Ascending aorta (tissue), 2 donors: ENCODE data around the gene NTNG2. TPM values are rescaled to one million over a fixed set of nuclear protein-coding genes. Genes with fewer than 3 reads are reported as not detected.

ENCODE experiments used
- DNase-seq, 2 donors: peaks; one replicate each; pipeline ENCODE4 v3.0.0-alpha.2; 2019; ENCODE audit warnings: low spot score in 2 of 2
- H3K27ac ChIP-seq, 2 donors: fragments of 200-600 bp; sonication (generic); one replicate each; pipeline ENCODE4 v1.5.1; 2016 to 2017; ENCODE audit warnings: mild to moderate bottlenecking in 1 of 2
- H3K27me3 ChIP-seq: fragments of 200-600 bp; sonication (generic); one replicate; pipeline ENCODE4 v1.5.1; 2017
- H3K36me3 ChIP-seq, 2 donors: fragments of 200-600 bp; sonication (generic); one replicate each; pipeline ENCODE4 v1.5.1; 2016
- H3K4me1 ChIP-seq, 2 donors: fragments of 200-600 bp; sonication (generic); one replicate each; pipeline ENCODE4 v1.5.1; 2016 to 2017; ENCODE audit warnings: mild to moderate bottlenecking in 1 of 2
- H3K4me3 ChIP-seq, 2 donors: fragments of 200-600 bp; sonication (generic); one replicate each; pipeline ENCODE4 v1.5.1; 2016 to 2017; ENCODE audit warnings: mild to moderate bottlenecking in 1 of 2
- H3K9me3 ChIP-seq, 2 donors: fragments of 200-600 bp; sonication (generic); one replicate each; pipeline ENCODE4 v1.5.1; 2016
- CTCF ChIP-seq, 3 experiments: fragments of 200-600 bp in 2 of 3; fragments of 450-650 bp in 1 of 3; sonication (generic) in 2 of 3; IDR thresholded peaks; one replicate each; pipeline ENCODE4 v1.5.1; 2016 to 2019; ENCODE audit warnings: antibody characterized with exemption in 3 of 3, mild to moderate bottlenecking in 1 of 3, moderate library complexity in 1 of 3
- intact Hi-C: fragments of 100-400 bp; cut with DNase I; formaldehyde crosslinking; loops from one replicate; pipeline ENCODE4 v1.15.1; 2023
- total RNA-seq: library from RNA; depleted of rRNA; stranded (reverse); fragments of >200 nt; gene quantifications from one replicate; pipeline ENCODE4 v1.1.0, GENCODE V29; 2016

NTNG2 gene
- total RNA-seq, 1 donor from 2014 or later = 5.9 TPM

DNA sequence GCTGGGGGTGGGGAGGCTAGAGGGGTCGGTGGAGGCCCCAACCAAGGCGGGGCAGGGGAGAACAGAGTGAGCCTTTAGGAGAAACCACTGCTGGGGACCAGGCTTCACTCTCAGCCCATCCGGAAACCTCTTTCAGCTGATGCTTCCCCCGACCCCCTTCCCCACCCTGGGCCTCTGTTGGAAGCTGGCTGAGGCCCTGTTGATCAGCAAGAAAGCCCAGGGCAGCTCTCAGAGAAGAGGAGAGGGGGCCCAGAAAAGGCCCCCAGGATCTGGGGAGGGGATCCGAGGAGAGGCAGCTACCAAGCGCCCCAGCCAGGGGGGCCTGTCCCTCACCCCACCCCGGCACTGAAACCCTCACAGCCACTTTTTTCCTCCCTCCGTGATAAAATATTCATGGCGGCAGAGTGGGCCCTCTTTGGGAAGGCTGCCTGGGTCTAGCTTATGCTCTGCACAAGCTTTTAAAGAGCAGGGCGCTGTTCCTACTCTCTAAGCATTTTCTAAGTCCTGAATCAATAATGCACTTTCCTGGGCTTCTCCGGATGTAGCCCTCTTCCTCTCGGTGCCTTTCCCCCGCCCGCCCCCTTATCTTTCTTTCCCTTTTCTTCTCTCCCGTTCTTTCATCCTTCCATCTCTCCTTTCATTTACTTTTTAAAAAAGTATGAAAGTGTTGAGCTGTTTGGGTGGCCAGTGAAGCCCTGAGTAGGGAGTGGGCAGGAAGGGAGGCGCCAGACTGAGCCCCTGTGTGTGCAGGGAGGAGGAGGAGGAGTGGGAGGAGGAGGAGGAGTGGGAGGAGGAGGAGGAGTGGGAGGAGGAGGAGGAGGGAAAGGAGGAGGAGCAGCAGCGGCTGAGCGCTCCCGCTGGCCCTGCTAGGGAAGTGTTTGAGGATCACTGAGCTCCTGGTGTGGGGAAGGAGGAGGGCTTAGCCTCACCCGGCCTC lies 23.5 kb downstream of the NTNG2 start:
- DNase-seq = no peak
- TF ChIP-seq CTCF (IDR thresholded peaks at IDR 0.05) = no peak
- Histone ChIP-seq H3K36me3 (no peaks in the 10 kb centered on the region), H3K9me3 (no peaks in the 10 kb centered on the region), H3K4me1 (no peaks in the 10 kb centered on the region), H3K27ac (no peak overlapping the region), H3K4me3 (no peak overlapping the region), H3K27me3 (peaks cover 6% of the 10 kb centered on the region)
- intact Hi-C loops = no loop called here

GRCh38 chr9:132187121-132187620 lies 25.3 kb downstream of the NTNG2 start:
- no peaks in the 10 kb centered on the region for H3K4me1 ChIP-seq
- no peak overlapping the region for H3K27ac ChIP-seq
- no peaks in the 10 kb centered on the region for H3K36me3 ChIP-seq
- no peak for DNase-seq
- no peak for TF ChIP-seq CTCF (IDR thresholded peaks at IDR 0.05)
- no peak overlapping the region for H3K4me3 ChIP-seq
- H3K27me3 ChIP-seq = peaks cover 6% of the 10 kb centered on the region
- intact Hi-C loops = no loop called here
- no peaks in the 10 kb centered on the region for H3K9me3 ChIP-seq

DNA sequence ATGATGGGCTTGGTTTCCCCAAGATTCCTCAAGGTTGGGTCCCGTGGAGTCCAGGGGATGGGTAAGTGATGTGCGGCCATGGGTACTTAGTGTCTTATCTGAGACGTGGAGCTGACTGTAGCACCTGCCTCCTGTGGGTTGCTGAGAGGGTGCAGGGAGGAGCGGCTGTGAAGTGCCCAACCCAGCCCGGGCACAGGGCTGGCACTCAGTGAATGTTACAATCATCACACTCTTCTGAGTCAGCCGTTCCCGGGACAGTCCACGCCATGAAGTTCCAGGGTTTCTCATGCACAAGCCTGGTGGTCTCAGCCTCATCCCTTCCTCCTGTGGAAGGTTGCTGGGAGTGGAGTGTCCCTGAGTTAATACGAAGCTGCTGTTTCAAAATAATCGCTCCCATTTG lies 29.1 kb downstream of the NTNG2 start:
- Histone ChIP-seq H3K4me1 (no peaks in the 10 kb centered on the region), H3K9me3 (no peaks in the 10 kb centered on the region), H3K27ac (no peak overlapping the region), H3K27me3 (peaks cover 6% of the 10 kb centered on the region), H3K36me3 (no peaks in the 10 kb centered on the region), H3K4me3 (no peak overlapping the region)
- TF ChIP-seq CTCF (IDR thresholded peaks at IDR 0.05) = no peak
- intact Hi-C loops = no loop called here
- no peak for DNase-seq

DNA sequence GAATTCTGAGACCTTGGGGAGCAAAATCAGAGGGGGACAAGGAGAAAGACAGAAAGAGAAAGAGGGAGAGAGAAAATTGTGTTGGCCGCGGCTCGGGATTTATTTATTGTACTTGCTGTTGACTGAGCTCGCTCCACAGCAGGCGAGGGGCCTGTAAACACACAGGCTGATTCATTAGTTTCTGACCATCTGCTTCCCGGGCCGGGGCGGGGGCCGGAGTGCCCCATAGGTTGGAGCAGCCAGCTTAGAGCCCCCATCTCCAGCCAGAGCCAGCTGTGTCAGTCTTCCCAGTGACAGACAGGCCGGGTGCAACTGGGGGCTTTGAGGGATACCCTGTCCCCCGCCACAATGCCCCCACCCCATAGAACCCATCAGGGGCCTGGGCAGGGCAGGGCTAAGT lies 30.9 kb downstream of the NTNG2 start:
- DNase-seq = no peak
- Histone ChIP-seq H3K27me3 (no peaks in the 10 kb centered on the region), H3K4me1 (no peaks in the 10 kb centered on the region), H3K9me3 (no peaks in the 10 kb centered on the region), H3K4me3 (no peak overlapping the region), H3K27ac (no peak overlapping the region), H3K36me3 (no peaks in the 10 kb centered on the region)
- intact Hi-C loops = no loop called here
- TF ChIP-seq CTCF (IDR thresholded peaks at IDR 0.05) = no peak

DNA sequence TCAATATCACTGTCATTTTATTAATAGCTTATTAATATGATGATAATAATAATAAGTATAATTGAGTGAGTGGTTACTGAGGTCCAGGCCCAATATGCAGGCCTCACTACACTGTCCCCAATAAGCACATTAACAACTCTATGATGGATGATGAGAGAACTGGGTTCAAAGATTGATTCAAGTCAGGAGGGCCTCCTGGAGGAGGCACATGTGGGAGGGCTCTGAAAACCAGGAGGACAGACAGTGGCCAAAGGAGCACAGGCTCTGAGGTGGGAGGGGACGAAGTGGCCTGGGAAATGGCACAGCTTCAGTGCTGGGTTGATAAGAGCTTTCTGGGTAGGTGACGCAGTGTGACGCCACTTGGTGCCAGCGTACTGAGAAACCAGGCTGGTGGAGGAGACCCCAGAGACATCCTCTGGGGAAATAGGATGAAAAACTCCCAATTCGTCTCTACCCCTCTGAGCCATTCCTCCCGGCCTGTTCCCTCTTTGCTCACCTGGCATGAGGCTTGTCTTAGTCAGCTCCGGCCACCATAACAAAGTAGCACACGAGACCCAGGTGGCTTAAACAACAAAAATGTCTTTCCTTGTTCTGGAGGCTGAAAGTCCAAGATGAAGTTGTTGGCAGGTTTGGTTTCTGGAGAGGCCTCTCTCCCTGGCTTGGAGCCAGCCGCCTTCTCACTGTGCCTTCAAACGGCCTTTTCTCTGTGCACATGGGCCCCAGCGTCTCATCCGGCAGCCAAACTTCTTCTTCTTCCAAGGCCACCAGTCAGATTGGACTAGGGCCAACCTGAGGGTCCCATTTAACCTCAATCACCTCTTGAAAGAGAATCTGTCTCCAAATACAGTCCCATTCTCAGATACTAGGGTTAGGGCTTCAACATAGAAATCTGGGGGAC lies 31.6 kb downstream of the NTNG2 start:
- H3K27me3 ChIP-seq = no peaks in the 10 kb centered on the region
- H3K4me3 ChIP-seq = no peak overlapping the region
- no peaks in the 10 kb centered on the region for H3K36me3 ChIP-seq
- no peak overlapping the region for H3K27ac ChIP-seq
- DNase-seq = no peak
- intact Hi-C loops = no loop called here
- no peaks in the 10 kb centered on the region for H3K9me3 ChIP-seq
- no peaks in the 10 kb centered on the region for H3K4me1 ChIP-seq
- TF ChIP-seq CTCF (IDR thresholded peaks at IDR 0.05) = no peak
